Ecto neural progenitor cell (in vitro differentiated cells): ENCODE results near the gene CMTM5.
"Not testable (repeated sequence)": the region's sequence is repeated elsewhere in the genome, so short reads cannot be mapped to it uniquely, and the experiment has no call there.

Source experiments
- DNase-seq: peaks from one replicate; pipeline ENCODE4 v3.0.0-alpha.2; 2018; ENCODE audit warnings: low spot score

CMTM5 gene

GRCh38 chr14:23399136-23399535 lies 22.3 kb downstream of the CMTM5 start:
- no peak for DNase-seq

- no peak for DNase-seq
These were observed 22.7 kb downstream of the CMTM5 start for GRCh38 chr14:23399591-23399990.

- DNase-seq: not testable (repeated sequence)
These were observed 23.8 kb downstream of the CMTM5 start for GRCh38 chr14:23400496-23401149.

GRCh38 chr14:23401291-23401690 lies 24.4 kb downstream of the CMTM5 start:
- no peak for DNase-seq

- no peak for DNase-seq
These were observed 25.7 kb downstream of the CMTM5 start for GRCh38 chr14:23402296-23403138.

GRCh38 chr14:23403139-23403438 lies 26.2 kb downstream of the CMTM5 start:
- no peak for DNase-seq

- no peak for DNase-seq
These were observed 27.1 kb downstream of the CMTM5 start for GRCh38 chr14:23403908-23404307.

- no peak for DNase-seq
These were observed 27.6 kb downstream of the CMTM5 start for GRCh38 chr14:23404331-23404900.

- DNase-seq: no peak
These were observed 28.2 kb downstream of the CMTM5 start for GRCh38 chr14:23405096-23405495.

GRCh38 chr14:23405516-23406025 lies 28.7 kb downstream of the CMTM5 start:
- DNase-seq: no peak

GRCh38 chr14:23406244-23406643 lies 29.4 kb downstream of the CMTM5 start:
- DNase-seq: no peak

- no peak for DNase-seq
These were observed 30.0 kb downstream of the CMTM5 start for GRCh38 chr14:23406725-23407355.

- no peak for DNase-seq
These were observed 30.9 kb downstream of the CMTM5 start, which contains the start of gene MYH6 for GRCh38 chr14:23407516-23408306. MYH6 (minus strand) TSS chr14:23408273; CDS start chr14:23407223, 1,050 bp downstream.

- no peak for DNase-seq
These were observed 31.4 kb downstream of the CMTM5 start for GRCh38 chr14:23408307-23408630.

GRCh38 chr14:23409475-23409874 lies 32.6 kb downstream of the CMTM5 start:
- no peak for DNase-seq

GRCh38 chr14:23409966-23410635 lies 33.3 kb downstream of the CMTM5 start:
- DNase-seq: no peak

- no peak for DNase-seq
These were observed 35.0 kb downstream of the CMTM5 start for GRCh38 chr14:23411563-23412525.

- no peak for DNase-seq
These were observed 36.8 kb downstream of the CMTM5 start for GRCh38 chr14:23413681-23414080.

- no peak for DNase-seq
These were observed 37.4 kb downstream of the CMTM5 start for GRCh38 chr14:23414254-23414653.
